Dedifferentiated amniotic fluid mesenchymal stem cell (primary cell): ENCODE measurements around the gene LEKR1.

Source experiments
- DNase-seq: peaks from one replicate; pipeline ENCODE4 v3.0.0-alpha.2; 2016; ENCODE audit errors: extremely low spot score

LEKR1 gene

DNA sequence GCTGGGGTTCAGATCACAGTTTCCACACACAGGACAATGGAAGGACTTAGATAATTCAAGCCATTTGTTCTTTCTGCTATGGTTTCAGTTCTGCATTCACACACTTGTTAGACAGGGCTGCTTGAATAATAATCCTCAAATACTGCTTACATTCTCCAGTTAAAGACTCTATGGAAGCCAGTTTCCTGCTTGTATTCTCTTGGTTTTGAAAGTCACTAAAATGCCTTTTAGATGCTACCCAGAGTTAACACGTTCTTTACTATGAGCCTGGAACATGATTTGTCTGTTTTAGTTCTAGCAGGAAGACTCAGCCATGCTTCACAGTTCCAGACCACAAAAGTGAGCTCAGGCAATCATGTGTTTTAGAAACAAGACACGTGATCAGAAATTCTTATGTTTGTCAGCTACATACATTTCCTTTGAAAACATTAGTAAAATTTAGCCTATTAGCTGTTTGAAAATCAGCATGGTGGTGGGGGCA is 152.4 kb downstream of the LEKR1 start:
- no peak for DNase-seq

GRCh38 chr3:156981005-156981404 is 154.9 kb downstream of the LEKR1 start:
- DNase-seq = no peak

- DNase-seq = no peak
Observed at GRCh38 chr3:156983559-156983958, 157.4 kb downstream of the LEKR1 start.

GRCh38 chr3:156985711-156986110 is 159.6 kb downstream of the LEKR1 start:
- no peak for DNase-seq

DNA sequence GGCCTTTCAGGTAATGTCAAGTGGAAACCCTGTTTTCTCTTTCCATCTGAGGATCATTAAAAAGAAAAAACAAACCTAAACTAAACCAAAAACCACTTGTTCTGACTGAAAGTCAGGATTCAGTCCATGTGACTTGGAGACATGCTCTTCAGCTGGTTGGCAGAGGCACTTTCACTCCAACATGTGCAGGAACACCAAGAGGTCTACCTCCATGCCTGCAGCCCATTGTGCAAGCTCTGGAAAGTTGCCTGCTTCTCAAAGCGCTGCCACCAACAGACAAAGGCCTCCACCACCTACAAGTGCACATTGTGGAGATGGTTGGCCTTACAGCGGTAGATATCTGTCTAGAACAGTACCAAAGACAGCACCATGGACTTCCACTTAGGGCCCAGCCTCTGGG is 161.8 kb downstream of the LEKR1 start:
- no peak for DNase-seq

DNA sequence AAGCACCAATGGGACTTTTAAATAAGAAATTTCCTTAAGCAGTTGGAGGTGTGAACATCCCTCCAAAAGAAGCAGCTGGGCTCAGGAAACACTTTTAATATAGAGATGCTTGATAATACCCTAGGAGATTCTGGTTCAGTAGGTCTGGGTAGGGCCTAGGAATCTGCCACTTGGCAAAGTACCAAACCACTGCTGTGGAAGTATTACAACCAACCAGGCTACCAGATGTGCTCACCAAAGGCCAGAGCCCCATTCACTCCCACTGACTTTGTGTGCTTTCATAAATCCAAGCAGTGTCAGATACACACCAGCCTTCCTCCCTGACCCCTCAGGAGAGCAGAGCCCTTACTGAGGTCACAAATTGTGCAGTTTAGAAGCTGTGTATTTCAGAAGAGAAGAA is 171.2 kb downstream of the LEKR1 start:
- DNase-seq = no peak

DNA sequence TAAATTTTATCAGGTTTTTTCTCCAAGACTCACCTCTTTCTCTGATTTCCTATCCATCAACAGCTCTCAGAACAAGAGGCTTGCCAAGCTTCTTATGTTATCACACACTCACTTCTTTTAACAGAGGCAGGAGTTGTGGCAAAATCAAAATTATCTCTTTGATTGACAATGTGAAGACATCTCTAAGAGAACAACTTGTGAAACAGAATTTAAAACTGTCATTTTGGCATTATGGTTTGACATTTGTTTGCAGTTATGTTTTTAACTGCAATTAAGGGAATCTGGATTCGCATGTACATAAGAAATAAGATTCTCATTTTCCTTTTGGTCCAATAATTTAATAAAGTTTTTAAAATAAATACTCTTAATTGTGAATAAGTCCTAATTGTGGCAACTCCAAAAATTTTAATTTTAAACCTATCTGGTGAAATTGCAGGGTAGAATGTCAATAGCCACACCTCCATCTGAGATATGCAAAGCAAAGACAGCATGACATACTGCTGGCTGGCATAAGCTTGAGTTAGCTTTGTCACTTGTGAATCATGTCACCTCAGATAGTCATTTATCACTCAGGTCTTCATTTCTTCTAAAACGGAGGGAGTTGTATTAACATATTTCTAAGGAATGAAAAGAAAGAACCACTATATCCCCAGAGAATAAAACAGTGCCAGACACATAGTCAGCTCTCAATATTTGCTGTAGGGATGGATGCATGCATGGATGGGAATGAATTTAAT is 175.2 kb downstream of the LEKR1 start:
- DNase-seq = no peak

DNA sequence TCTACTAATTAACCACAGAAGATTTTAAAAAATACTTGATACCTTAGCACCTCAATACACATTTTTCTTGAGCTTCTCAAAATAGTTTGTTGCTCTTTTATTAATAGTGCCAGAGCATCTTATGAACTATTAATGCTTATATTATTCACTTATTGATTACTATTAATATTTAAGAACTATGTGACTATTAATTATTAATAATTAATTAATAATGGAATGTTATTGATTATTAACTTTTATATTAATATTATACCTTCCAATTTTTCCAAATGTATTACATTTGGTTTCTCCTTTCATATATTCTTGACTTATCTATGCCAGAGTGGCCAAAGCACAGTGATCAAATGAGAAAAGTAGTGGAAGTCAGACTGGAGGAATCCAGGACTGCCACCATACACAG is 195.5 kb downstream of the LEKR1 start:
- DNase-seq = no peak

DNA sequence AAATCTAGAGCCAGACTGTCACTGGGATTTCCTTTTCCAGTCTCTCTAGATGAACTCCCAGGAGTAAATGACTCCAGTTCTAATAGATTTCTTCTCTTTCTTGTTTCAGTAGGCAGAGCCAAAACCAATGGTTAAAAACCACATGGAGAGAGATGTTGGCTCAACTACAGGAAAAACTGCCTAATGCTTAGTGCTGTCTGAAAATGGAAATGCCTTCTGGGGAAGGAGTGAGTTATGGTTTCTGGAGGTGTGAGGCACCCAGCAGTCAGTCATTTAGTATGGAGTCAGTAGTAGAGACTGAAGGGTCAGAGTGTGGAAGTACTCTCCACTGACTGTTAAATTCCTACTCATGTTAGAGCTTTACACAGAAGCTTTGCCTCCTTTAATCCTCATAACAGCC is 197.1 kb downstream of the LEKR1 start:
- DNase-seq = no peak

- no peak for DNase-seq
Observed at GRCh38 chr3:157026091-157026490, 199.9 kb downstream of the LEKR1 start.

- no peak for DNase-seq
Observed at GRCh38 chr3:157027861-157028745, 201.9 kb downstream of the LEKR1 start.

GRCh38 chr3:157029365-157029790 is 203.2 kb downstream of the LEKR1 start:
- no peak for DNase-seq

DNA sequence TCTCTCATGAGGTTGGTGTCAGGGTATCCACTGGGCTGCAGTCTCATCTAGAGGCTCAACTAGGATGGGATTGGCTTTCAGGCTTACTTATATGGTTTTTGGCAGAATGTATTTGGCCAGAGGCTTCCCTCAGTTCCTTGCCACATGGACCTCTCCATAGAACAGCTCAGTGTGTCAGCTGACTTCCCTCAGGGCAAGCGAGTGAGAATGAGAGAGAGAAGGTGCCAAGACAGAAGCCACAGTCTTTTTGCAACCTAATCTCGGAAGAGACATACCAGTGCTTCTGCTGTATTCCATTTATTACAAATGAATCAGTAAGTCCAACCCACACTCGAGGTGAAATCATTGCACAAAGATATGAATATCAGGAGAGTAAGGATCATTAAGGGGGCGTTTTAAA is 204.6 kb downstream of the LEKR1 start:
- DNase-seq = no peak

- no peak for DNase-seq
Observed at GRCh38 chr3:157033001-157033400, 206.8 kb downstream of the LEKR1 start.

DNA sequence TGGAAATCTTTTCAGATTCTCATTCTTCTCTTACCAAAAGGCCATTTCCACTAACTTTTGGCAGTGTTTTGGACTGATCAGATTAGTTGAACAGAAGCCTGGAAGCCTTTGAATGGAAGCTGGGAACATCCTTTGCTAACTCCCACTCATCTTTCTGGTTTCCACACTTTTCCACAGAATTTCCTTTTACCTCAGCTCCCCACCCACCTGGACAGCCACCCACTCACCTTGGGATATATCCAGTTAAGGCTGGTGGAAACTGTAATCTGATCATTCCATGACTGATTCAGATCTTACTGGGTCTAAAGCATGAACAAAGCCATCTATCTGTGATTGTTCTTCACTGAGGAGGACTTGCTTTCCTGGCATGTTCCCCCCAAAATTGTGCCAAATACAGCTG is 214.3 kb downstream of the LEKR1 start:
- no peak for DNase-seq

GRCh38 chr3:157042226-157042625 is 216.1 kb downstream of the LEKR1 start:
- no peak for DNase-seq

DNA sequence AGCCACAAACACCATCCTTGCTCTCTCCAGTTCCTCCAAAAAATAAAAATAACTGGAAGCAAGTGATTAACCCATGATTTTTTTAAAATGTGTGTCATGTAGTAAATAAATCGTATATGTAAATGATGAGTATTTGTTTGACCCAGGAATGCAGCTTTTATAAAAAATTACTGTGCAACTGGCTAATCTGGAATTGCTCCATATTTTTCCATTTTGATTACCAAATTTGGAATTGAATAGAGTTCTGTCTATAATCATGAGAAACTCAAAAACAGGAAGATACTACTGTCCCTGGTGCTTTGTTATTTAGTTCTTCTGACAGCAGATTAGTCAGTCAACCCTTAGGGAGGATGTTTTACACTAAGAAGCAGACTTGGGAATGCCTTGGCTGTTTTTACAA is 217.6 kb downstream of the LEKR1 start:
- DNase-seq = no peak

GRCh38 chr3:157045238-157045850 is 219.2 kb downstream of the LEKR1 start:
- no peak for DNase-seq

DNA sequence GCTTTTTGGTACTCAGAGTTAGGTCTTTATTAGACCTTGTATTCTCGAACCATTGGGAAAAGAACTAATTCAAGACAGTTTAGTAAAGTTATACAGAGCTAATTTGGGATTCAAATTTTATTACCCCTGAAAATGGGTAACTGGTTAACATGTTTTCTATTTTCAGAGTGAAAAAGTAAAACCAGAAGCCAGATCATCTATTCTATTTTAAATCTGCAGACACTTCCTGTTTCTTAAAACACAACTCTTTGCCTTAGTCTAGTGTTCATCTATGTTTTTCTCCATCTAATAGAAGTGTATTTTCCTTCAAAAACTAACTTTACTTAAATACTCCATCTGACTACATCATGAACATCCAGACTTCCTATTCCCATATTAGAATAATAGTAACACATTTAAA is 220.4 kb downstream of the LEKR1 start:
- no peak for DNase-seq

DNA sequence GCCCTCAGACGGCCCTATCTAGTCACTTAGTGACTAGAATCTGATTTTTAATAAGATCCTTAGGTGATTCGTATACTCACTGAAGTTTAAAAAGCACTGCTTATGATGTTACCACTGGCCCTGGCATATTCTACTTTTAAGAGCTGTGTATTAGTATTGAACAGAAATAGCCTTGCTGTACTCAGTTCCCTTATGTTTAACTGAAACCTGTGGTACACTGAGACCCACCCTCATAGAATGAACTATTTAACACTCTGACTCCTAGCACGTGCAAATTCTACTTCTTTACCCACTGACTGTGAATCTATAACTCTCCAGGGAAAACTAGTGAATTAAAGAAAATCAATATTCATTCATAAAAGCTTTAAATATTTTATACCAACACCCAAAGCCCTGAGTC is 224.9 kb downstream of the LEKR1 start:
- no peak for DNase-seq

DNA sequence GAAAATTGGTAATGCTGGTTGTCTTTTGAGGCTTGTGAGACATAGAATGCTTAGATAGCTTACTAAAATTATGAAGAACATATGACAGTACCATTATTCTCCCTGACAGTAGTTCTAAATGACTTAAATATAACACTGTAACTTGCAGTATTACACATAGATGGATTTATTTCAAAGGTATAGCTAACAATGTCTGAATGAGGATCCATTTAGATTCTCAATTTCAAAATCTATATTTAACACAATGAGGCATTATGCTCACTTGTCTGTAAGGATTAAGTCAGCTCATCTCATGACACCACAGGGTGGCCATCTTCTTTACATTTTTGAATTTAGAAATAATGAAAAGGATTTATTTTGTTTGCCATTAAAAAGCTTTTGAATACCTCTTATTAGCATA is 225.4 kb downstream of the LEKR1 start:
- DNase-seq = no peak

DNA sequence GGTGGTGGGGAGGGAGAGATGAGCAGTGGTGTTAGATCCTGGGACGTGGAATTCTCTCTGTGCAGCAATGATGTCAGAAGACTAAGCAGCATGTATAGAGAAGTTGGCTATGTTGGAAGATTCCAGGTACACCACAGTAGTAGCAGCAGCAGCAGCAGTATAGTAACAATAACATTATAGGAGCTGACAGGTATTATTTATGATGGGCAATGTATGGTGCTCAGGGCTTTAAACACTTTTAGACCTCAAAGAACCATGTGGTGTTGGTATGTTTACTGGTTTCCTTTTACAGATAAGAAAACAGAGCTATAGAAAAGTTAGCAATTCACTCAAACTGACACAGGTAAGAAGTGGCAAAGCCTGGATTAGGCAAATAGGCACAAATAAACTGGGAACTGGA is 229.9 kb downstream of the LEKR1 start:
- no peak for DNase-seq
